ENCODE data around the gene NDUFV3. TPM values are rescaled to one million over a fixed set of nuclear protein-coding genes. Genes with fewer than 3 reads are reported as not detected.

Gene NDUFV3
- total RNA-seq, 4 donors from 2014 or later = 41.4 to 61.0 (median 49.5) TPM

DNA sequence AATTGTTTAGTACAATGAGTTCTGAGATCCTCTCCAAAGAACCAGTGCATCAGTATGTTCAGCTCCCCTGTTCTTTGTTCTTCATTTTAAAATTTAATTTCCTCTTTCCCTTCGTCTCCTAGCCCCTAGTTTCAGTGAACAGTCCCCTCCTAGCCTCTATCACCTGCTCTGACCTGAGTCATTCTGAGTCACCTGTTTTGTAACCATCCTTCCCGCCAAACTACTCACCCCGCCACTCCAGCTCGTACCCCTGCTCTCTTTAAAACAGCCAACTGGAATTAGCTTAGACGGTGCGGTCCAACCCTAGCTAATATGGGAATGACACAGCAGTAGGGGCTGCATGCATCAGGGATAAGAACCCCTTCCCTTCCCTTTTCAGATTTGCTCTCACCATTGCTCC, 49.1 kb downstream of the NDUFV3 start:
- TF ChIP-seq CTCF (IDR thresholded peaks at IDR 0.05; ENCODE audit: low read depth) = no peak

DNA sequence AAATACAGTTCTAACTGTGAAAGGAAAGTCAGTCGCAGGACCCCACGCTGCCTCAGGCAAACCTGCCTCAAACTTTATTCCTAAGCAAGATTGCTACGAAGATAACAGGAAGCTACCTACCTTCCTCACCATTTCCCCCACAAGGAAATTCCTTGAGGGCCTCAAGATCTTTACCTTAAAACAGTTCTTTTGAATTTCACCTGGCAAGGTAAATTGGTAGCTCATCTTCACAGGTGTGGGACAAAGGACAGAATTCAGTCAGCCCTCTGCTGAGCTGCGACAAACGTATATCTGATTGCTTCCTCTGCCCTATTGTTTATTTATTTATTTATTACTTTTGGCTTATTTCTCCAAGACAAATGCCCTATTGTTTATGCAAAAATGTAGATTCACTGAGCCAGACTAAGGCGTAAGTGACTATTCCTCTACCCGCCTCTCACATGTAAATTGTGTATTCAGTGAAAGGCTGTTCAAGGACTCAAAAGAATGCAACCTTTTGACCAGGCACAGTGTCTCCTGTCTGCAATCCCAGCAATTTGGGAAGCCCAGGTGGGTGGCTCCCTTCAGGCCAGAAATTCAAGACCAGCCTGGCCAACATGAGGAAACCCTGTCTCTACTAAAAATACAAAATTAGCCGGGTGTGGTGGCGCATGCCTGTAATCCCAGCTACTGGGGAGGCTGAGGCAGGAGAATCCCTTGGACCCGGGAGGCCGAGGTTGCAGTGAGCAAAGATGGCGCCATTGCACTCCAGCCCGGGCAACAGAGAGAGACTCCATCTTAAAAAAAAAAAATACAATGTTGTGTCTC, 63.9 kb downstream of the NDUFV3 start:
- TF ChIP-seq CTCF (IDR thresholded peaks at IDR 0.05; ENCODE audit: low read depth) = no peak

DNA sequence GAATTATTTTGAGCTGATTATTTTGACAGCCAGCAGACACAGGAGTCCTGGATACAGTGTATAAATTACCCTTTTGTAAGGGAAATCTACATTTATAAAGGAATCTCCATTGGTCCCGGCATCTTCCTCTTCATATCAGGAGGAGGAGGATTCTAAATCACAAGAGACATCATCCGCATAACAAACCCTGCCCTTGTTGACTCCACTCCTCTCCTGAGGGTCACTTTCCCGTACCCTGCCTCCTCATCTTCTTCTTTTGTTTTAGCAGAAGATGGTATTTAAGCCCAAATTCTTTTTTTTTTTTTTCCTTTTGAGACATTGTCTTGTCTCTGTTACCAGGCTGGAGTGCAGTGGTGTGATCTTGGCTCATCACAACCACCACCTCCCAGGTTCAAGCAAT, 66.6 kb downstream of the NDUFV3 start:
- no peak for TF ChIP-seq CTCF (IDR thresholded peaks at IDR 0.05; ENCODE audit: low read depth)

GRCh38 chr21:42962380-42963007, 69.4 kb downstream of the NDUFV3 start:
- no peak for TF ChIP-seq CTCF (IDR thresholded peaks at IDR 0.05; ENCODE audit: low read depth)

Small RNA genes lying within 50 kb of the gene (small RNA-seq; reads per million reads assigned to genes)
- gene MIR5692B = not detected

Other genes with a start within 250 kb of the NDUFV3 start
- 1 to 10 TPM; 2.4 to 9.0 (median 3.7) TPM for gene PDE9A, start 239.7 kb upstream of the NDUFV3 start, total RNA-seq
- 10 to 100 TPM in 1 of 4 donors, 1 to 10 TPM in 3; 5.4 to 12.8 (median 6.9) TPM for gene WDR4, start 13.8 kb upstream of the NDUFV3 start, total RNA-seq
- gene ERVH48-1, start 32.3 kb downstream of the NDUFV3 start, total RNA-seq = not detected
- gene PKNOX1, start 81.3 kb downstream of the NDUFV3 start, total RNA-seq = 1 to 10 TPM; 7.9 to 9.2 (median 8.4) TPM
- gene CBS, start 182.5 kb downstream of the NDUFV3 start, total RNA-seq = 10 to 100 TPM in 3 of 4 donors, 1 to 10 TPM in 1; 6.0 to 33.7 (median 21.1) TPM
- gene U2AF1, start 214.3 kb downstream of the NDUFV3 start, total RNA-seq = 10 to 100 TPM; 27.0 to 83.0 (median 47.6) TPM

Data from subcutaneous adipose tissue (tissue), 4 donors.